Dermis microvascular lymphatic vessel endothelial cell (primary cell): ENCODE measurements around the gene C17orf50. TPM values are rescaled to one million over a fixed set of nuclear protein-coding genes. Genes with fewer than 3 reads are reported as not detected.
"Not testable (repeated sequence)": the region's sequence is repeated elsewhere in the genome, so short reads cannot be mapped to it uniquely, and the experiment has no call there.

ENCODE experiments used
- DNase-seq, 2 donors: peaks; one replicate each; pipeline versions ENCODE4 v3.0.0 to v3.0.0-alpha.2; 2010; ENCODE audit warnings: low read depth in 2 of 2
- total RNA-seq: library from RNA; depleted of rRNA; stranded (reverse); fragments of >200 nt; gene quantifications from 2 replicates; pipeline ENCODE4 v1.2.1, GENCODE V29; 2014

Gene C17orf50
- total RNA-seq, 1 donor from 2014 or later: not detected

DNA sequence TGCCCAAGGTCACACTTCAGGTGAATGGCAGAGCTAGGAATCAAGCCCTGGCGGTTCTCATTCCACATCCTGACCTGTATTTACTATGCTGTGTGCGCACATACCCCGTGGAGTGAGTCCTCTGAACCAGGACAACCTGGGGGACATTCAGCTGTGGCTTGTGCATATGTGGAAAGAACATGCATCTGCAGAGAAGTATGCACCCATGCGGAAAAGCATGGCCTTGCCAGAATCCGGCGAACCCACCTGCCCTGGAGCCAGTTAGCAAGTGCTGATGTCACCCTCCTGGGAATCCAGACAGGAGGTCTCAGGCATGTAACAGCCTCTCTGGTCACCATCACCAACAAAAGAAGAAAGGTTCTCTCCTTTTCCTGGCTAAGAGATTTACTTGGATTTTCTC is 27.3 kb upstream of the C17orf50 start:
- DNase-seq: no peak

DNA sequence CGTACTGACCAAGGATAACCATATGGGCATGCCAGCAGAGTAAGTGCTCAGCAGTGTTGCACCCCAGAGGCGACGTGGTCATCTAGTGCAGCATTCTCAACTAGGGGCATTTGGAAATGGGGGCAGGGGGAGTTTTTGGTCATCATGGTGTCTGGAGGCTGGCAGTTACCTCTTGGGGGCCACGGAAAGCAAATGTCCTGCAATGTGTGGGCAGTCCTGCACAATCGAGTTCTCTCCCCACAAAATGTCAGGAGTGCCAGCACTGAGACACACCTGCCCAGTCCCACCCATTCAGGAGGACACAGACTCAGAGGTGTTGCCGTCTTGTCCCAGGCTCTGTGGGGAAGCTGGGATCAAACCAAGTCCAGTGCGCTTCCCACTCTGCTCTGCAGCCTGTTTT is 26.3 kb upstream of the C17orf50 start:
- no peak for DNase-seq

DNA sequence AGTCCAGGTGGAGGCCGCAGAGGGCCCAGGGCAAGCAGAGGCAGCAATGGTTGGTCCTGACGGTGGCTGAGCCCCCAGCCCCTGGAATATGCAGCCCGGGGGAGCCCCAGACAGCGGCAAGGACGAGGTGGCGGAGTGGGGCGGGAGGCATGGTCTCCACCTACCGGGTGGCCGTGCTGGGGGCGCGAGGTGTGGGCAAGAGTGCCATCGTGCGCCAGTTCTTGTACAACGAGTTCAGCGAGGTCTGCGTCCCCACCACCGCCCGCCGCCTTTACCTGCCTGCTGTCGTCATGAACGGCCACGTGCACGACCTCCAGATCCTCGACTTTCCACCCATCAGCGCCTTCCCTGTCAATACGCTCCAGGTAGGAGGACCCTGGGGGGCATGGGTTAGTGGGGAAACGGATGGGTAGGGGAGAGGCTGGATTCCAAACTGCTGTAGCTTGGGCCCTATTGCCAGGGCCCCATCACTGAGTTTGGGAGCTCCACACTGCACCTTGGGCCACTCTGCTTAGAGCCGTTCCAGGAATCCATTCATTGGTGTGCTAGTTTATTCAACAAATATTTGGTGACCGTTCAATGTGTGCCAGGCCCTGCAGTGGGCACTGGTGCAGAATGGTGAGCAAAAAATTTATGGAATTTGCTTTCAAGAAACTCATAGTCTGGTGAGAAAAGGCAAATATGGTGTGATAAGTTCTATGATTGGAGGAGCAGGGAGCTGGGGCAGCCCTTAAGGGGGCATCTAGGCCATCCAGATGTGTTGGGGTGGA is 25.5 kb upstream of the C17orf50 start:
- no peak for DNase-seq

DNA sequence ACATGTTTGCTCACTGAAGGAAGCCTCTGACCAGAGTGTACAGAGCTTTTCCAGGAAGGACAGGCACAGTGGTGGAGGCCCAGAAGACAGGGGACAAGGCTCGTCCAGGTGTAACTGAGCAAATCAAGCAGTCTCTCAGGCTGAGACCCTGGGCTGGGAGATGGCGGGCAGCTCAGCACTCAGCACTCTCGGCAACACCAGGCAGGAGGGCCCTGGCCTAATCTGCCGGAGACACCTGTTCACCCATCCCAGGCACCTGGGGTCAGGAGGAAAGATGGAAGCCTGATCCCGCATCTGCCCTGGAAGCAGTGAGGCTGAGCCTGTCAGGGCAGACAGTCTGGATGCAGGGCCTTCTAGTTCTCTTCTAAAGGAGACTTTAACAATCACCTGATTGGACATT is 24.5 kb upstream of the C17orf50 start:
- no peak for DNase-seq

DNA sequence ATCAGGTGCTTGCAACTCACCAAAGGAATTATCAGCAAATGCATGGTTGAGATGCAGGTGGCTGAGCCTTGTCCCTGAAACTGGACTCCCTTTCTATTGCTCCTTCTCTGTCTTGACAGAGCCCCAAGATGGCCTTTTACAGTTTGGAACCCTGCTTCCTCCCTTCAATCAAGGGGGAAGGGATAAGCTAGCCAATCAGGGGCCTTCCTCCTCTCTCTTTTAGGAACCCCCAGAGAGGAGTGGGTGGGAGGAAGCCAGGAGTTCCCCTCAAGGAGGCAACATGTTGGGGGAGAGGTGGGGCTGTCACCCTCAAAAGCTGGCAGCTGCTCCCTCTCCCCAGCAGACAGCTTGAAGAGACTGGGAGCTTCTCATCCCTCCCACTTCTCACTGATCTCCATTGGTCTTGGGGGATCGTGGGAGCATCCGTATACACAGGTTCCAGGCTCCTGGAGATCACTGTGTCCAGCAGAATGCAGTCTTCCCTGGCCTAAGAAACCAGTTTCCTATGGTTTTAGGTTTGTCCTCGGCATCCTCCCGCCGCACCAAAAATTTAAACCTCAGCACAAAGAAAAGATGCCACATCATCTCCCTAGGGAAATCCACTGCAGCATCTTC is 22.1 kb upstream of the C17orf50 start:
- no peak for DNase-seq

DNA sequence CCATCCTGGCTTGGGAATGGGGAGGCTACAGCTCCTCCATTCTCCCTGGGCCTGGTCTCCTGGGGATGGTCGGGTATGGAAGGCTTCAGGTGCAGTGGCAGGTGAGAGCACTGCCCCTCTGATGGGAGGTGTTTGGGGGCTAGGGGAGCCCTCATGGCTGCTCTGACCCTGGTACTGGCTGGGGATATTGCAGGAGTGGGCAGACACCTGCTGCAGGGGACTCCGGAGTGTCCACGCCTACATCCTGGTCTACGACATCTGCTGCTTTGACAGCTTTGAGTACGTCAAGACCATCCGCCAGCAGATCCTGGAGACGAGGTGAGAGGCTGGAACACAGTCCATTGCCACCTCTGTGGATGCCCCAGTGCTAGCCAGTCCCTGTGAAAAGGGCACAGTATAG is 20.5 kb upstream of the C17orf50 start:
- no peak for DNase-seq

DNA sequence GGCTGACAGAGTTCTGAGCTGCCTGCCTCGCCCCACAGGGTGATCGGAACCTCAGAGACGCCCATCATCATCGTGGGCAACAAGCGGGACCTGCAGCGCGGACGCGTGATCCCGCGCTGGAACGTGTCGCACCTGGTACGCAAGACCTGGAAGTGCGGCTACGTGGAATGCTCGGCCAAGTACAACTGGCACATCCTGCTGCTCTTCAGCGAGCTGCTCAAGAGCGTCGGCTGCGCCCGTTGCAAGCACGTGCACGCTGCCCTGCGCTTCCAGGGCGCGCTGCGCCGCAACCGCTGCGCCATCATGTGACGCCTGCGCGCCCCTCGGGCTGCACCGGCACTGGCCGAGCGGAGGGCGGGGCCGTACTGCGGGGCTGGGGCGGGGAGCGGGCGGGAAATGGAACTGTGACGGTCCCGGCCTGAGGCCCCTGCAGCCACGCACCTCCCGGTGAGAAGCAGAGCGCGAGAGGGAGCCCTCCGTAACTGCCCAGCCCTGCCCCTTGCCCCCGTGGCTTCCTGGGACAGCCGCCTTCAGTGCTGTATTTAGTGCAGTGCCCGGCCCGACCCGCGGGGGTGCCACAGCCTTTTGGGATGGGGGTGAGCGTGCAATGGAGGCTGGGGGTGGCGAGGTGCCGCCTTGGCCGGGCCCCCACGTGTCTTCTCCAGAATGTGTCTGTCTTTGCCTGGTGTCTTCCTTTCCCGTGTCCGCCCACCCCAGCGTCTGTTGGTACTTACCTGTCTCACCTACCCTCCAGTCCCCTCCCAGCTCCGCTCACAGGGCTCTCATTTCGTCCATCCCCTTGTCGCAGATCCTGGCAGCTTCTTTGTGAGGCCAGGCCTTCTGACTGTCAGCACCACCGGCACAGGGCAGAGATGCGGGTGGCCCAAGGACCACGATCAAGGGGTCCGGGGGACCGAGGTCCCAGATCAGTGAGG is 19.4 kb upstream of the C17orf50 start:
- DNase-seq: no peak

DNA sequence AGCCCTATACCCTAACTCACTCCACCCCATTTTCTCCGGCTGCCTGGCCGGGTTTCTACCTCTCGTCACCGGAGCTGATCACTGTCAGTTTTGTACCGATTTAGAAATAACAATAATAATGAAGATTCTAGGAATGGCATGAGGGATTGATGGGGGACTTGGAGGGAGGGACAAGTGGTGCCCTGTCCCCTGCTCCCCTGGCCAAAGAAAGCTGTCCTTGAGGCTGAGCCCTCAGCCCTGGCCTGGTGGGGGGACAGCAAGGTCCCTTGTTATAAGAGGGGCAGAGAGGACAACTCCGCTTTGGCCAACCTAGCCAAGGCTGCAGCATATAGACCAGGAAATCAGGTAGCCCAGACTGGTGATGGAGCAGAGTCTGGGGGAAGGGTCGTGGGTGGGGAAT is 18.2 kb upstream of the C17orf50 start:
- no peak for DNase-seq

DNA sequence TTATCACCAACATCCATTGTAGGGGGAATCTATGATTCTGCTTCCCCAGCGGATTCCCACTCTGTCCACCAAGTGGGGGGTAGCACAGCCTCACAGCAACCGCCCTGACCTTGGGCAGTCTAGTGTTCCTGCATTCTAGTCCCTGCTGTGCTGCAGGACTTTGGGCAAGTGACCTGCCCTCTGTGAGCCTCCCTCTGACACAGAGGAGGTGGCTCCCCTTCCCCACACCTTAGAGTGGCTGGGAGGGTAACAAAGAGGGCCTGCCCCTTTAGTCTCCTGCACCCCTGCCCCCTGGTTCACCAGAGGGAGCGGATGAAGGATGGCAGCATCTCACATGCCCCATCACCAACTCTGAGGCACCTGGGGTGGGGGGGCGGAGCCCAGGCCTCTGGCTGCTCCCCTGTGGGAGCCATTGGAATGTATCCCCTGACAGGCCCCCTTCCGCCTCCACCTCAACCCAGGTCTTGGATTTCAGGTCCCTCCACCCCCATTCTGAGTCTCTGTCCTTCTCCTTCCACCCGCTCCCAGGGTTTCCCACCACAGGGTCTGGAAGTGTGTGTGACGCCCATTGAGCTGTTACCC is 17.7 kb upstream of the C17orf50 start:
- DNase-seq: no peak

DNA sequence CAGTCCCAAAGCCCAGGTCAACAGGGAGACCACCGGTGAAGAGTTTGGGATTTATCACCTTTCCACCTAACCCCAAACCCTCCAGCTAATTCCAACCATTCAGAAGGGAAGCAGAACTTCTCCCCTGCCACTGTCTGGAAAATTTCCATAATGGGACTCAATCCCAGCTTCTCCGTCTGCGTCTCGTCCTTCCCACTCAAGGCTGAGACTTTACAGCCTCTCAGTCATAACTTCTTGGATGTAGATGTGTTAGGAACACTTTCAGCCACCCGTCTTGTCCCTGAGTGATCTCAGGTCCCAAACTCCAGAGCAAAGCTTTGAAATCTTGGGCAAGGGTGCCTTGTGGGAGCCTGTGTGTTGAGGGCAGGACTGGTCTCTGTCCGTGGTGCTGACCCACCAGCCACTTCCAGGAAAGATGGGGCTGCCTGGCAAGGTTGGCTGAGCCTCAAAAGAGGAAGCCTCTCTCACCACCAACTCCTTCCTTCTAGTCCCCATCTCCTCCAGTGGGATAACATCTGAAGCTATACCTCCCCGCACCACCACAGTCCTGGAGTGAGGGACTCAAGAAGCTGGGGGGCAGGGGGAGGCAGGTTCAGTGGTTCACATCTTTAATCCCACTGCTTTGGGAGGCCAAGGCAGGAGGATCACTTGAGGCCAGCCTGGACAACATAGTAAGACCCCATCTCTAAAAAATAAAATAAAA is 16.9 kb upstream of the C17orf50 start:
- peak in 1 of 2 donors; percentile 39 for DNase-seq

DNA sequence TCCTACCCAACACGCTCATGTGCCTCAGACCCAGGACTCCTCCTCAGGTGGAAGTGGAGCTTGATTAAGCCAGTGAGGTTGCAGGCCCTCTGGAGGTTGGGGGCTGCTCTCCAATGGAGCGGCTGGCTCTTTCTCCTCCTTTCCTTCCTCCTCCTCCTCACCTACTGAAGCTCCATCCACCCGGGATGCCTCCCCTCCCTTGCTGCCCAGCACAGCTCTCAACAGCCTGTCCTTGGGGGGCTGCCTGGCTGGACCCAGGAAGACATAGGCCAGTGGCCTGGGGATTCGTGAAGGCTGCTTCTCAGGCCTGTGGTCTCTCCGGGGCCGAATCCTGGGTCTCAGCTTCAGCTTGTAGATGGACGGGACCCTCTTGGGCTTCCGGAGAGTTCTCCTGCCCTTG is 15.9 kb upstream of the C17orf50 start:
- no peak for DNase-seq

DNA sequence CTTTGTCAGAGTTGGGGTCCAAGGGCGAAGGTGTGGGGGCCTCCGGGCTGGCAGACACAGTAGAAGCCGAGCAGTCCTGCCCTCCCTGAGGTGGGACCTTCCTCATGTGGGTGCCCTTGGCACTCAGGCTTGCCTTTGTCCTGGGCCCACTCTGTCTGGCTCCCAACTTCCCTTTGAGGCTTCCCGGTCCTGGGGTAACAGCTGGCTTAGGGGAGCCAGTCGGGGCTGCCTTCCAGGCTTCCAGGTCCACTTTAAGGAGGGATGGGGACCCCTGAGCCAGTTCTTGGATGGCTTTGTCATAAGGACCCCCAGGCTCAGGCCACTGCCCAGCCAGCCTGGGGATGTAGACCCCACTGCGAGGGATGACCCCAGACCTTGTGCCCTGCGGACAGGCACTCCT is 15.4 kb upstream of the C17orf50 start:
- no peak for DNase-seq

DNA sequence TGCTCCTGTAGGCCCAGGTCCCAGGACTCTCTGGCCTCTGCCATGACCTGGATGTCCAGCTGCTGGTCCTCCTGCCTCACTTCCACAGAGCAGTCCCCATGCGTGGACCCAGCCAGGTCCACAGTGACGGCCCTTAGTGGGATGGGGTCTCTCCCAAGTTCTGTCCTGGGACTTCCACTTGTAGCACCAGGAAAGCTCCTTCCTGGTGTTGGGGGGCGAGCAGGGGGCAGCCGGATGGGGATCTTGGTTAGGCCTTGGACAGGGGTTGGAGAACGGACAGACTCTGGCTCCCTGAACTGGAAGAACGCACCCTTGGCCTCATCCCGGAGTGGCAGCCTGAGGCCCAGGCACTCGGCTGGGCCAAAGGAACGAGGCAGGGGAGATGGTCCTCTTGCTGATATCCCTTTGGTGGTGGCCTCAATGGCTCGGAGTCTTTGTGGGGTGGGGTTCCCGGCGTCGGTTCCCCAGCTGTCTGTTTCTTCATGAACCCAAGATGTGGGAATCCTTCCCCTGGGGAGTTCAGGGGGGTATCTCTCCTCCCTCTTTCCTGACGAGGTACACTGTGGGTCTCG is 14.9 kb upstream of the C17orf50 start:
- DNase-seq: no peak

DNA sequence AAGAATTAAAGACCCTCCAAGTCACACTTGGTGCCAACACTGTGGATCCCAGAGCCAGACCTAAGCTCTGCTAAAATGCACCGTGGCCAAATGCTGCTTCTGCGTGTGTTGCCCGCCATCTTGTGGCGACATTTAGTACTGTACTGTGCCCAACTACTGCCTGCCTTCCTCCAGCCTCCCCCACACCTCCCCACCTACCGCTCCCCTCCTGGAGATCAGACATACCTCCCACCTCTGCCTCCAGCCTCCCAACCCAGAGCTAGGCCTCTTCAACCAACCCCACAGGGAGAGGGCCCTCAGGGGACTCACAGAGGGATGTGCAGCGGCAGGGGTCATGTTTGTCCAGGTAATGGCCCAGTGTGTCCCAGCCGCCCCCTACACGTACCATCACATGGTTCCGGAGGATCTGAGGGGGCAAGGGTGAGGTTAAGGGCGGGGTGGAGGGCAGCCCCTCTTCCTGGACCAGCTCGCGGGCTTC is 13.1 kb upstream of the C17orf50 start:
- DNase-seq: peak; percentile 67 to 80

DNA sequence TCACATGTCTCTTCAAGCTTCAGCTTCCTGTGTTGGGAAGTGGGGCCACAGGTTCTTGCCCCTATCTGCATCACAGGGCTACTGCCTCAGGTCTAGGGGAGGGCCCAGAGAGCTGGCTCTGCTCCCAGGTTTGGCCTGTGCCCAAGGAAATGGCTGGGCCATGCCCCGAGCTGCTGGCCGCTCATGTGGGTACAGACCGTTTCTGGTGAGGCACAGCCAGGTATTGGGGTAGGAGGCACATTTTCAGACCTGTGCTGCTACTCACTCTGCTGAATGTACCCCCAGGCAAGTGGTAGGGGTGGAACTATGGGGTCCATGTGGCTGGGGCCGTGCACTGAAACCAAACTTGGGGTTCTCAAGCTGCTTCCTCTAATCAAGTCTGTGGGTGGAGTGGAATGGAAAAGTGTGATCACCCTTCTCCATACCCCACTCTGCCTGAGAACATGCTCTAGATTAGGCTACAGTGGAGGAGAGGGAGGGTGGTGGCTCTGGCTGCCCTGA is 12.3 kb upstream of the C17orf50 start:
- DNase-seq: peak in 1 of 2 donors; percentile 24

DNA sequence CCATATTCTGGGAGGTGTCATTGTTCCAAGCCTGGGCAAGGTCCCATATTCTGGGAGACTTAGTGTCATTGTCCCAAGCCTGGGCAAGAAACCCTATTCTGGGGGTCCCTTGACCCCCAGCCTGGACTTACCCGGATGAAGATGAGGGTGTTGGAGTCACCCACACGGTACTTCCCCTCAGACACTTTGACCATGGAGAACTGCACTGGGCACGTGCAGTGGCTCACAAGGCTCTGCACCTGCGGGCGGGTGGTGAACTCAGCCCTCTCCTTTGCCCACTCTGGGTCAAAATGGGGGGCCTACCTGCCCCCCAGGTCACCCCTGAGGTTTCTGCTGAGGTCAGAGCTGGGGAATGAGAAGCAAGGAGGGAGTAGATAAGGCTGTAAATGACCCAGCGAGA is 11.7 kb upstream of the C17orf50 start:
- no peak for DNase-seq

DNA sequence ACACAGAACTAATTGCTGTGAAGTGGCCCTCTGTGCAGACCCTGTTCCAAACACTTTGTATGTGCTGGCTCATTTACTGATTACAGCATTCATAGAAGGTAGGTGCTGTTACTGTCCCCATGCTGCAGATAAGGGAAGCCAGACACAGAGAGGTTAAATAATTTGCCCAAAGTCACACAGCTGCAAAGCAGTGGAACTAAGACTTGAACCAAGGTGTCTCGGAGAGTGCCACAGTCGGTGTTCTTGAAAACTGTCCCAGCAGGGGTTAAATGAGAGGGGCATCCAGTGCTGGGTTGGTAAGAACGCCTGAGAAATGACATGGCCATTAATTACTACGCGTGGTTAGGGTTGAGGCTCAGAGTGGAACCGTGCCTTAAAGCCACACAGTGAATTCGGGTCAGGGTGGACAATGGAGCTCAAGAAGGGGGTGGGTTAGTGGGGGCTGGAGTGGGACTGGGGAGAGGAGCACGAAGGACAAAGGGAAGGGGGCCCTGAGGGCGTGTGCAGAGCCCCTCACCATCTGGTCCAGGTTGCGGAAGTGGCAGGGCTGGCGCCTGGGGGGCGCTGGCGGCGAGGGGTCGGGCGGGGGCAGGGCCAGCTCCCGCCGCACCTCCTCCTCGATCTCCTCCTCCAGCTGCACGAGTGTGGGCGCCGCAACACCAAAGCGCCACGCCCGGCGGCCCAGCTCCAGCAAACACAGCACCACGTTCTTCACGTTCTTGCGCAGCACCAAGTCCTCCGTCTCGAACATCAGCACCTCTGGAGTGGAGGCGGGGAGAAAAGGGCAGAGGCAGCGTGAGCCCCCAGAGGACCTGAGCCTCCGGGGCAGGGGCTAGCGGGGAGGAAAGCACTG is 10.9 kb upstream of the C17orf50 start:
- no peak for DNase-seq

DNA sequence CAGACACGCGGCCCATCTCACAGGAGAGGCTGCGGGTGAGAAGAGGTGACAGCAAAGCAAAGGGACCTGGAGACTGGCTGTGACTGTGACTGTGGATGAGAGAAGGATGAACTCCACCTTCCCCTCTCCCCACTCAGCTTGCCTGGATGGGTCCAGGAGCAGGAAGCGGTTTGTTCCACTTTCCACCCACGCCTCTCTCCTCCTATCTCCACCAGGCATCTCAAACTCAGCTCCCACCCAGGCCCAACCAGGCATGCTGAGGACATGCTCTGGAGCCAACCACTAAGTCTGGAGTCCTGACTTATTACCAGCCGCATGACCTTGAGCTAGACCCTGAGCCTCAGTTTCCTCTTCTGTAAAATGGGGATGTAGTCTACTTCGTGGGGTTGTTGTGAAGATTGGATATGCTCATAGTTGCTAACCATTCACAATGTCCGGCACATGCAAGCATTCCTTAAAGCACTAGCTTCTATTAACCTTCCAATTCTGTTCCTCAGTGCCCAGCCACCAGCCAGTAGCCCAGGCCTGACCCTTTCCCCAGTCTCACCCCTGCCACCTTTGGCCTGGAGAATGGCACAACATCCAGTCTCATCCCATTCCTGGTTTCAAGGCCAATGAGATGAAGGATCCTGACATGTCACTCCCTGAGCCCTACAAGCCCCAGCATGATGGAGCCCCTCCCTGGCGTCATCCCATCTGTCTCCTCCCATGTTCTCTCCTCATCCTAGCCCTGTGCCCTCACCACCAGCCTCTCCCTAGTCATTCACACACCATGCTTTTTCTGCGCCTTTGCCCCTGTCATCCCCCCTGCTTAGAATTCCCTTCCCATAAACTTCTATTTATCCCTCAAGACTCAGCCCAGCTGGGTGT is 9.9 kb upstream of the C17orf50 start:
- no peak for DNase-seq

DNA sequence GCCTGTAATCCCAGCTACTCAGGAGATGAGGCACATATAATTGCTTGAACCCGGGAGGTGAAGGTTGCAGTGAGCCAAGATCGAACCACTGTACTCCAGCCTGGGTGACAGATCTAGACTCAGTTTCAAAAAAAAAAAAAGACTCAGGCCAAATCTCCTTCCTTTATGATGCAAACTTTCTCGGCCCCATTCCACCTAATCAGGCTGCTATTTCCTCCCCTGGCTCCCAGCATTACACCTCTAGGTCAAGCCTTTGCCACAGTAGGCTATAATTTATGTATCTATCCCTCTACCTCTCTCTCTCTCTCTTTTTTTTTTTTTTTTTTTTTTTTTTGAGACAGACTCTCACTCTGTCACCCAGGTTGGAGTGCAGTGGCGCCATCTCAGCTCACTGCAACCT is 9.1 kb upstream of the C17orf50 start:
- not testable (repeated sequence) for DNase-seq
